H1 (cell line): ENCODE data around the gene ARHGAP26. TPM values are rescaled to one million over a fixed set of nuclear protein-coding genes. Genes with fewer than 3 reads are reported as not detected.

Experiments used
- CTCF ChIA-PET: fragments of 300-600 bp; sonication (Branson Sonifier 250); formaldehyde crosslinking; loops from one replicate; lab custom pipeline; 2021; ENCODE audit not compliant: partially characterized antibody; lab: Charles Lee
- POLR2A ChIA-PET: fragments of 300-600 bp; sonication (Branson Sonifier 250); formaldehyde crosslinking; loops from one replicate; lab custom pipeline; 2021; ENCODE audit warnings: inconsistent platforms; ENCODE audit not compliant: partially characterized antibody; lab: Charles Lee
- DNase-seq, 2 experiments: peaks; one replicate each; pipeline versions ENCODE4 v3.0.0 to v3.0.0-alpha.2; 2010 to 2022; ENCODE audit warnings: low spot score in 2 of 2, low read depth in 1 of 2, mixed read lengths in 1 of 2
- FAIRE-seq: peaks from 2 replicates; lab custom pipeline; 2011; peaks lifted over from hg19 to GRCh38; lab: Jason Lieb, UNC
- H2AFZ ChIP-seq: 2 replicates; pipeline ENCODE4 v1.8.1; 2012; ENCODE audit warnings: low read length, inconsistent platforms
- H2AK5ac ChIP-seq: 2 replicates; pipeline ENCODE4 v1.6.1; 2013; ENCODE audit warnings: low read depth, low read length
- H2BK120ac ChIP-seq: replicated peaks from 2 replicates; pipeline ENCODE3; 2013; ENCODE audit warnings: low read depth, low read length, inconsistent platforms
- H2BK12ac ChIP-seq: 2 replicates; pipeline ENCODE4 v1.6.1; 2013; ENCODE audit warnings: low read depth, low read length
- H2BK15ac ChIP-seq: 2 replicates; pipeline ENCODE4 v1.6.1; 2013; ENCODE audit warnings: low read length
- H2BK20ac ChIP-seq: 2 replicates; pipeline ENCODE4 v1.6.1; 2013; ENCODE audit warnings: low read length
- H2BK5ac ChIP-seq: 2 replicates; pipeline ENCODE4 v1.6.1; 2013; ENCODE audit warnings: low read depth, low read length
- H3K14ac ChIP-seq: 2 replicates; pipeline ENCODE4 v1.6.1; 2013; ENCODE audit warnings: inconsistent platforms; ENCODE audit not compliant: insufficient read length
- H3K18ac ChIP-seq: 2 replicates; pipeline ENCODE4 v1.6.1; 2013; ENCODE audit warnings: low read length; ENCODE audit errors: extremely low read depth
- H3K23ac ChIP-seq: 2 replicates; pipeline ENCODE4 v1.6.1; 2013; ENCODE audit warnings: inconsistent platforms; ENCODE audit not compliant: insufficient read length
- H3K23me2 ChIP-seq: 2 replicates; pipeline ENCODE4 v1.6.1; 2013; ENCODE audit warnings: low read depth, low read length
- H3K27ac ChIP-seq: 2 replicates; pipeline ENCODE4 v1.6.1; 2011; ENCODE audit warnings: low read depth, low read length, inconsistent platforms
- H3K27me3 ChIP-seq, 4 experiments: replicated peaks in 1 of 4; 1 replicate in 1 of 4; 2 replicates in 3 of 4; pipeline versions ENCODE4 v1.6.1 to v1.8.1; 2011 to 2013; ENCODE audit warnings: low read length in 3 of 4, mild to moderate bottlenecking in 3 of 4, inconsistent platforms in 2 of 4, mixed read lengths in 2 of 4, moderate library complexity in 1 of 4; ENCODE audit not compliant: control insufficient read depth in 3 of 4, insufficient read depth in 3 of 4; ENCODE audit errors: extremely low read depth in 1 of 4
- H3K36me3 ChIP-seq, 4 experiments: 2 replicates each; pipeline versions ENCODE4 v1.6.1 to v1.8.1; 2011 to 2013; ENCODE audit warnings: mild to moderate bottlenecking in 4 of 4, low read length in 3 of 4, moderate library complexity in 2 of 4, control low read depth in 1 of 4, inconsistent platforms in 1 of 4; ENCODE audit not compliant: insufficient read depth in 4 of 4, control insufficient read depth in 2 of 4
- H3K4ac ChIP-seq: replicated peaks from 2 replicates; pipeline ENCODE3; 2013; ENCODE audit warnings: low read length, low read depth, mixed read lengths, inconsistent platforms; ENCODE audit not compliant: insufficient read length
- H3K4me1 ChIP-seq, 4 experiments: replicated peaks in 1 of 4; 1 replicate in 1 of 4; 2 replicates in 3 of 4; pipeline versions ENCODE4 v1.6.1 to v1.8.1; 2011 to 2013; ENCODE audit warnings: low read length in 3 of 4, inconsistent platforms in 2 of 4, mixed read lengths in 1 of 4; ENCODE audit not compliant: insufficient read depth in 4 of 4, control insufficient read depth in 3 of 4
- H3K4me2 ChIP-seq, 2 experiments: 2 replicates each; pipeline versions ENCODE4 v1.6.1 to v1.8.1; 2011 to 2013; ENCODE audit warnings: low read depth in 2 of 2, low read length in 2 of 2, control low read depth in 1 of 2, inconsistent platforms in 1 of 2, mild to moderate bottlenecking in 1 of 2; ENCODE audit not compliant: insufficient read depth in 1 of 2
- H3K4me3 ChIP-seq, 4 experiments: fragments of 200-600, 300-600 bp in 1 of 4; sonication (generic), shearing (Covaris generic), sonication (Bioruptor Twin) in 1 of 4; 2 replicates each; pipeline versions ENCODE4 v1.5.1 to v1.8.1; 2011 to 2016; ENCODE audit warnings: low read length in 4 of 4, low read depth in 3 of 4, control low read depth in 2 of 4, inconsistent platforms in 2 of 4, mild to moderate bottlenecking in 2 of 4, mixed read lengths in 1 of 4, moderate library complexity in 1 of 4; ENCODE audit not compliant: insufficient read depth in 2 of 4; ENCODE audit errors: extremely low read depth in 1 of 4
- H3K56ac ChIP-seq: replicated peaks from 2 replicates; pipeline ENCODE3; 2013; ENCODE audit warnings: low read depth, mild to moderate bottlenecking, mixed read lengths, low read length, inconsistent platforms; ENCODE audit not compliant: insufficient read length
- H3K79me1 ChIP-seq: 2 replicates; pipeline ENCODE4 v1.6.1; 2013; ENCODE audit warnings: low read depth, low read length, control low read depth
- H3K79me2 ChIP-seq, 2 experiments: 2 replicates each; pipeline versions ENCODE4 v1.6.1 to v1.8.1; 2012 to 2013; ENCODE audit warnings: low read length in 2 of 2, mild to moderate bottlenecking in 2 of 2, inconsistent platforms in 1 of 2; ENCODE audit not compliant: insufficient read depth in 2 of 2, control insufficient read depth in 1 of 2
- H3K9ac ChIP-seq, 4 experiments: replicated peaks in 1 of 4; 1 replicate in 1 of 4; 2 replicates in 3 of 4; pipeline versions ENCODE4 v1.6.1 to v1.8.1; 2011 to 2013; ENCODE audit warnings: low read depth in 3 of 4, low read length in 3 of 4, control low read depth in 2 of 4, mild to moderate bottlenecking in 2 of 4, moderate library complexity in 2 of 4, inconsistent platforms in 1 of 4; ENCODE audit errors: extremely low read depth in 1 of 4
- H3K9me3 ChIP-seq, 2 experiments: 2 replicates each; pipeline versions ENCODE4 v1.6.1 to v1.8.1; 2012 to 2013; ENCODE audit warnings: mild to moderate bottlenecking in 2 of 2, moderate library complexity in 2 of 2, control low read depth in 1 of 2, inconsistent platforms in 1 of 2, low read depth in 1 of 2, low read length in 1 of 2, mixed read lengths in 1 of 2; ENCODE audit not compliant: insufficient read depth in 2 of 2
- H4K20me1 ChIP-seq, 2 experiments: replicated peaks in 1 of 2; 2 replicates each; pipeline versions ENCODE3 to v1.8.1; 2011 to 2013; ENCODE audit warnings: inconsistent platforms in 2 of 2, low read length in 2 of 2, mild to moderate bottlenecking in 1 of 2; ENCODE audit not compliant: insufficient read depth in 2 of 2, control insufficient read depth in 1 of 2
- H4K5ac ChIP-seq: 2 replicates; pipeline ENCODE4 v1.6.1; 2013; ENCODE audit warnings: low read length, low read depth, mixed read lengths, inconsistent platforms; ENCODE audit not compliant: insufficient read length
- H4K8ac ChIP-seq: 2 replicates; pipeline ENCODE4 v1.8.0; 2013; ENCODE audit warnings: mild to moderate bottlenecking, moderate library complexity, low read length, inconsistent platforms; ENCODE audit not compliant: insufficient read depth; ENCODE audit errors: extremely low read depth
- H4K91ac ChIP-seq: replicated peaks from 2 replicates; pipeline ENCODE3; 2013; ENCODE audit warnings: low read length, mixed read lengths, inconsistent platforms; ENCODE audit not compliant: insufficient read length
- BRCA1 ChIP-seq: IDR thresholded peaks from 2 replicates; pipeline ENCODE4 v1.6.1; 2012; ENCODE audit warnings: low read depth, low read length, improper control_type of control experiment
- CBX8 ChIP-seq: fragments of 300-800, 300-1000 bp; sonication (generic); IDR thresholded peaks from 2 replicates; pipeline ENCODE4 v1.7.1; 2016; ENCODE audit warnings: low read depth, low read length, borderline replicate concordance
- EGR1 ChIP-seq: IDR thresholded peaks from 2 replicates; pipeline ENCODE4 v1.6.1; 2011; ENCODE audit warnings: low read depth, low read length, borderline replicate concordance
- SIX5 ChIP-seq: IDR thresholded peaks from 2 replicates; pipeline ENCODE4 v1.6.1; 2011; ENCODE audit warnings: mild to moderate bottlenecking, low read depth, low read length
- SP2 ChIP-seq: IDR thresholded peaks from 2 replicates; pipeline ENCODE4 v1.6.1; 2012; ENCODE audit warnings: mild to moderate bottlenecking, low read length, inconsistent platforms
- WGBS, 2 experiments: shearing (Covaris generic) in 1 of 2; methylation state at CpG; one replicate each; pipeline versions ENCODE4 v1.1.6 to v1.1.7; 2013 to 2015; ENCODE audit warnings: low lambda C conversion rate in 2 of 2, mixed read lengths in 2 of 2, inconsistent platforms in 1 of 2, low coverage in 1 of 2, missing lambda C conversion rate in 1 of 2; ENCODE audit not compliant: insufficient replicate concordance in 2 of 2, insufficient coverage in 1 of 2, insufficient read length in 1 of 2; ENCODE audit errors: extremely low coverage in 1 of 2, missing lambda C conversion rate in 1 of 2; 5-methylcytosine and 5-hydroxymethylcytosine counted together
- polyA plus RNA-seq, 7 experiments: library from polyadenylated mRNA; depleted of rRNA in 3 of 7; stranded (reverse) in 5 of 7; unstranded in 2 of 7; fragments of >200 nt in 5 of 7; fragments of 200-250 nt in 2 of 7; gene quantifications; 1 replicate in 5 of 7; 2 replicates in 1 of 7; 4 replicates in 1 of 7; pipeline versions ENCODE4 v1.2.1 to v1.2.3, GENCODE V29; 2011 to 2013; ENCODE audit warnings: missing spikeins in 2 of 7, mixed read lengths in 2 of 7
- total RNA-seq: library from RNA; stranded (reverse); fragmentation: NEBNext Ultra II Directional; extraction: Animal tissue kit (Norgen Biotek cat#: 25700); gene quantifications from 2 replicates; pipeline ENCODE4 v1.2.1, GENCODE V29; 2021
- TF ChIP-seq, protein P1 (sequence below): IDR thresholded peaks from 2 replicates; pipeline ENCODE4 v1.6.1; 2012; ENCODE audit warnings: inconsistent platforms

ARHGAP26 gene
- total and polyA plus RNA-seq, 2 of the 8 experiments (the other 6 are each of a cell fraction or from before 2014, with no cell fraction given): 7.1 to 24.8 TPM

GRCh38 chr5:143061161-143061945 is 291.2 kb downstream of the ARHGAP26 start:
- Histone ChIP-seq H2BK12ac (no peak overlapping the region), H3K4me1 (peaks cover 0 to 2% (median 0%) of the 10 kb centered on the region in 4 experiments; a peak in 1 of 7 replicates), H3K9me3 (no peaks in the 10 kb centered on the region), H3K56ac (no peak overlapping the region), H2BK20ac (no peak overlapping the region), H3K79me1 (no peaks in the 10 kb centered on the region; the same call in 1 of the 2 replicates), H3K14ac (no peak overlapping the region), H3K9ac (no peak overlapping the region), H4K8ac (no peak overlapping the region), H2AFZ (no peak overlapping the region), H3K23ac (no peak overlapping the region), H3K79me2 (no peaks in the 10 kb centered on the region), H4K20me1 (no peaks in the 10 kb centered on the region), H3K27ac (no peak overlapping the region), H3K27me3 (no peaks in the 10 kb centered on the region)
- TF ChIP-seq EGR1: no peak
- TF ChIP-seq CBX8: no peak
- no peak for TF ChIP-seq SP2
- TF ChIP-seq BRCA1: no peak
- TF ChIP-seq SIX5: no peak
- TF ChIP-seq, protein P1, sequence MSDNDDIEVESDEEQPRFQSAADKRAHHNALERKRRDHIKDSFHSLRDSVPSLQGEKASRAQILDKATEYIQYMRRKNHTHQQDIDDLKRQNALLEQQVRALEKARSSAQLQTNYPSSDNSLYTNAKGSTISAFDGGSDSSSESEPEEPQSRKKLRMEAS: no peak
- TF ChIP-seq, all 59 proteins: peak for 0
- CTCF ChIA-PET: interaction anchor here (0.5 to 0.9 kb wide), 3 partner anchors 8 to 906 kb away, joined by 3 to 4 read pairs (median 3); no protein-coding TSS in a partner anchor
- Histone ChIP-seq H3K4ac (no peak overlapping the region), H2BK5ac (no peak overlapping the region), H2BK15ac (no peak overlapping the region), H3K23me2 (no peaks in the 10 kb centered on the region), H4K5ac (no peak overlapping the region), H4K91ac (no peak overlapping the region), H2BK120ac (no peak overlapping the region), H3K36me3 (peaks cover 0 to 8% (median 3%) of the 10 kb centered on the region in 4 experiments; a peak in 4 of 8 replicates), H2AK5ac (no peak overlapping the region; the same call in 1 of the 2 replicates), H3K18ac (no peak overlapping the region; the same call in 1 of the 2 replicates), H3K4me3 (no peak overlapping the region), H3K4me2 (no peak overlapping the region)
- DNase-seq (no peak), FAIRE-seq (no peak)
- 88% methylated on average over 5 of the region's 5 CpGs; no CpG with 5 or more reads in 1 of the 2 experiments for WGBS, 2 experiments
- POLR2A ChIA-PET: no interaction called here
